Stomach (tissue), 9 donors: ENCODE data around the gene SH3RF3. TPM values are rescaled to one million over a fixed set of nuclear protein-coding genes. Genes with fewer than 3 reads are reported as not detected.

Experiments used
- DNase-seq, 2 donors: peaks; one replicate each; pipeline versions ENCODE4 v3.0.0 to v3.0.0-alpha.2; 2013 to 2019
- H3K27ac ChIP-seq, 5 donors: fragments of 200-600 bp in 4 of 5; sonication (generic) in 4 of 5; one replicate each; pipeline ENCODE4 v1.5.1; 2013 to 2019; ENCODE audit warnings: mild to moderate bottlenecking in 1 of 5, moderate library complexity in 1 of 5
- H3K27me3 ChIP-seq, 3 donors: fragments of 200-600 bp; sonication (generic); one replicate each; pipeline ENCODE4 v1.5.1; 2017 to 2019; ENCODE audit warnings: mixed run types in 1 of 3
- H3K36me3 ChIP-seq, 4 donors: fragments of 200-600 bp; sonication (generic); 1 replicate in 3 of 4; 2 replicates in 1 of 4; pipeline ENCODE4 v1.5.1; 2016 to 2019
- H3K4me1 ChIP-seq, 4 donors: fragments of 200-600 bp; sonication (generic); one replicate each; pipeline ENCODE4 v1.5.1; 2016 to 2019
- H3K4me3 ChIP-seq, 4 donors: fragments of 200-600 bp; sonication (generic) in 3 of 4; one replicate each; pipeline ENCODE4 v1.5.1; 2016 to 2019; ENCODE audit warnings: mild to moderate bottlenecking in 1 of 4
- H3K9me3 ChIP-seq, 4 donors: fragments of 200-600 bp; sonication (generic); one replicate each; pipeline ENCODE4 v1.5.1; 2016 to 2019
- EP300 ChIP-seq: sonication (generic); formaldehyde crosslinking; IDR thresholded peaks from one replicate; pipeline ENCODE4 v1.6.1; 2017; ENCODE audit warnings: antibody characterized with exemption
- POLR2A ChIP-seq, 4 donors: fragments of 450-650 bp; IDR thresholded peaks; one replicate each; pipeline ENCODE4 v1.6.1; 2016; ENCODE audit warnings: antibody characterized with exemption in 4 of 4, control low read depth in 2 of 4, mild to moderate bottlenecking in 1 of 4, moderate library complexity in 1 of 4
- POLR2AphosphoS5 ChIP-seq, 3 donors: sonication (generic); formaldehyde crosslinking; IDR thresholded peaks; one replicate each; pipeline ENCODE4 v1.6.1; 2016; ENCODE audit warnings: antibody characterized with exemption in 3 of 3
- WGBS, 5 donors: extraction: QIAGEN DNeasy Blood & Tissue Kit in 3 of 5; methylation state at CpG; one replicate each; pipeline versions ENCODE4 v1.1.5 to v1.1.7; 2013 to 2018; 5-methylcytosine and 5-hydroxymethylcytosine counted together
- intact Hi-C: fragments of 100-400 bp; cut with DNase I; formaldehyde crosslinking; loops from one replicate; pipeline ENCODE4 v1.15.1; 2023; ENCODE audit warnings: low total_unique reads
- polyA plus RNA-seq, 3 donors: library from polyadenylated mRNA; stranded (reverse); fragments of 200-250 nt; gene quantifications; one replicate each; pipeline ENCODE4 v1.2.3, GENCODE V29; 2013
- total RNA-seq, 5 donors: library from RNA; depleted of rRNA; stranded (reverse); fragments of >200 nt; gene quantifications; one replicate each; pipeline versions ENCODE4 v1.1.0 to v1.2.3, GENCODE V29; 2014 to 2016
- TF ChIP-seq, protein P1 (sequence below), 7 experiments: fragments of 450-650 bp in 4 of 7; fragments of 200-600 bp in 3 of 7; sonication (generic) in 3 of 7; IDR thresholded peaks; one replicate each; pipeline ENCODE4 v1.5.1; 2016 to 2019; ENCODE audit warnings: antibody characterized with exemption in 7 of 7, control low read depth in 2 of 7, mild to moderate bottlenecking in 1 of 7
- donor health status: healthy with polysubstance abuse.
- donor health status: Bipolar disorder and iron deficiency.
- donor health status: healthy.

SH3RF3 gene
- total and polyA plus RNA-seq, 8 donors = 0.87 to 11.1 (median 4.4) TPM

DNA sequence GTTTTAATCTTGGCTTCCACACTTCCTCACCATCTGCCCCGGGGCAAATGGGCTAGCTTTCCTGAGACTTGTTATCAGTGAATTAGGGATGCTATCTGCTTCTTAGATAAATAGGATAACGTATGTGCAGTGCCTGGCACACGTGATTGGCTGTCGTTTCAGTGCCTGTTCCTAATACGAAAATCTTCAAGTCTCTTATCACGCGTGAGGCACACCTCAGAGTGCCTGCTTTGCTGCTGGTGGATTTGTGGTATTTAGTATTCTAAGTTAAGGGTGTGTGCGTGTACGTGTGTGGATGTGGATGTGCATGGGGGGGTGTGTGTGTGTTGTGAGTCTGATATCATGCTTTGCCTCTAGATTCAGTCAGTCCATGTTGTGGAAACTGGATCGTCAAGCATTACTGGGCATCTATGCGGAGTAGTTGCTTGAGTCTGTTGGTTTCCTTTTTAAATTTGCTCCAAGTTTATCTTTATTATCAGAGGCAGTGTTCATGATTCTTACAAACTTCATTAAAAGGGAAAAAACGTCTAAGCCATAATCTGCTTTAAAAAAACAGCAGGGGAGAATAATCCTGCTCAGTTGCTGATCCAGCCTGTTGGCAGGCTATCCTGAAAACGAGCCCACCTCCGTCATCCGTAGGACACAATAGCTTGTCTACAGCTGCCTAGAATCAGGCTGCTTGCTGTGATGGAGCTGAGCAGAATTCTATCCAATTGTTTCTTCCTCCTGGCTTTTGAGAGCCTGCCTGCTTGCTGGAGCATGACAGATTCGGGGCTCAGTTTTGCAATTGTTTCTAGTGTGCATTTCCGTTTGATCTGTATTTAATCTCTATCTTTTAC lies 6.6 kb downstream of the SH3RF3 start:
- no peaks in the 10 kb centered on the region for H3K9me3 ChIP-seq
- H3K36me3 ChIP-seq = no peaks in the 10 kb centered on the region
- peak in 1 of 2 donors; percentile 54 for DNase-seq
- H3K27ac ChIP-seq = no peak overlapping the region
- no peak overlapping the region for H3K4me3 ChIP-seq
- H3K27me3 ChIP-seq = peaks cover 0 to 6% (median 0%) of the 10 kb centered on the region in 3 donors
- no peak for TF ChIP-seq POLR2AphosphoS5 (IDR thresholded peaks at IDR 0.05)
- no peak for TF ChIP-seq EP300
- TF ChIP-seq POLR2A (IDR thresholded peaks at IDR 0.05) = no peak
- TF ChIP-seq, protein P1, sequence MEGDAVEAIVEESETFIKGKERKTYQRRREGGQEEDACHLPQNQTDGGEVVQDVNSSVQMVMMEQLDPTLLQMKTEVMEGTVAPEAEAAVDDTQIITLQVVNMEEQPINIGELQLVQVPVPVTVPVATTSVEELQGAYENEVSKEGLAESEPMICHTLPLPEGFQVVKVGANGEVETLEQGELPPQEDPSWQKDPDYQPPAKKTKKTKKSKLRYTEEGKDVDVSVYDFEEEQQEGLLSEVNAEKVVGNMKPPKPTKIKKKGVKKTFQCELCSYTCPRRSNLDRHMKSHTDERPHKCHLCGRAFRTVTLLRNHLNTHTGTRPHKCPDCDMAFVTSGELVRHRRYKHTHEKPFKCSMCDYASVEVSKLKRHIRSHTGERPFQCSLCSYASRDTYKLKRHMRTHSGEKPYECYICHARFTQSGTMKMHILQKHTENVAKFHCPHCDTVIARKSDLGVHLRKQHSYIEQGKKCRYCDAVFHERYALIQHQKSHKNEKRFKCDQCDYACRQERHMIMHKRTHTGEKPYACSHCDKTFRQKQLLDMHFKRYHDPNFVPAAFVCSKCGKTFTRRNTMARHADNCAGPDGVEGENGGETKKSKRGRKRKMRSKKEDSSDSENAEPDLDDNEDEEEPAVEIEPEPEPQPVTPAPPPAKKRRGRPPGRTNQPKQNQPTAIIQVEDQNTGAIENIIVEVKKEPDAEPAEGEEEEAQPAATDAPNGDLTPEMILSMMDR (IDR thresholded peaks at IDR 0.05) = no peak
- intact Hi-C loops = no loop called here
- peaks cover 0 to 30% (median 12%) of the 10 kb centered on the region in 4 donors for H3K4me1 ChIP-seq
- 29 to 46% (median 36%) methylated on average over 17 of the region's 17 CpGs for WGBS, 5 donors

DNA sequence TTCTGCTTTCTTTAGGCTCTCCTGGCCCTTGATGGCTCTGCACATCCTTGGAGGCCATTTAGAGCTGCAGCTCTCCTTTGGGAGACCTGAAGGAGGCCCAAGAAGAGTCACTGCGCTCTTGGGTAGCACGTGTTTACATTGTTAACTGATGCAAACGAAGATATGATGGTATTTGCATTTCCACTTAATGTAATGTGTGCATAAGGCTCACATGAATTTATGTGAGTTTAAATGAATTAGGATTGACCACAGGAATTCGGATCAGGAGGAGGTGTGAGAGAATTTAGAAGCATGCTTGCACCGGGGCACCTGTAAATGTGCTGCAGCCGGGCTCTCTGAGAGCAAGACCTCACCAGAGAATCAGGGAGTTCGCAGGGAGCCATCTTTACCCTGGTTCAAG lies 7.5 kb downstream of the SH3RF3 start:
- WGBS, 5 donors = 35 to 61% (median 49%) methylated on average over 7 of the region's 7 CpGs
- Histone ChIP-seq H3K36me3 (no peaks in the 10 kb centered on the region), H3K27ac (no peak overlapping the region), H3K27me3 (no peaks in the 10 kb centered on the region), H3K4me1 (peaks cover 0 to 30% (median 12%) of the 10 kb centered on the region in 4 donors), H3K4me3 (no peak overlapping the region), H3K9me3 (no peaks in the 10 kb centered on the region)
- DNase-seq = no peak
- TF ChIP-seq POLR2A (IDR thresholded peaks at IDR 0.05) (no peak), POLR2AphosphoS5 (IDR thresholded peaks at IDR 0.05) (no peak), EP300 (no peak)
- TF ChIP-seq, protein P1 (IDR thresholded peaks at IDR 0.05) = no peak
- intact Hi-C loops = no loop called here

DNA sequence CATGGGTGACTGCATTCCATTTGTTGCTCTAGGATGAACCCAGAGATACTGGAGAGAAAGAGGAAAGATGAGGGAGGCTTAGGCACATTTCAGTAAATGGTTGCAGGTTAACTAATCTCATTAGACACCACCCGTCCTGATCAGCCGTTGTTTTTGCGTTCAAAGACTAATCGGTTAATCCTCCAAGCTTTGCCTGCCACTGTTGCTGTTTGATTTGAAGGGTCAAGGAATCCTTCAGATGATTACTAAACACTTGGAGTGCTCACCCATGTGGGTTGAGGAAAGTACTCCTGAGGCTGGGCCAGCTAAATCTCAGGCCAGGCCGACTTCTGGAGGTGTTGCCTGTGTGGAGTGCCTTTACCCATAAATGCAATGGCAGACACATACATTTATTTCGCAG lies 8.6 kb downstream of the SH3RF3 start:
- intact Hi-C loops = no loop called here

DNA sequence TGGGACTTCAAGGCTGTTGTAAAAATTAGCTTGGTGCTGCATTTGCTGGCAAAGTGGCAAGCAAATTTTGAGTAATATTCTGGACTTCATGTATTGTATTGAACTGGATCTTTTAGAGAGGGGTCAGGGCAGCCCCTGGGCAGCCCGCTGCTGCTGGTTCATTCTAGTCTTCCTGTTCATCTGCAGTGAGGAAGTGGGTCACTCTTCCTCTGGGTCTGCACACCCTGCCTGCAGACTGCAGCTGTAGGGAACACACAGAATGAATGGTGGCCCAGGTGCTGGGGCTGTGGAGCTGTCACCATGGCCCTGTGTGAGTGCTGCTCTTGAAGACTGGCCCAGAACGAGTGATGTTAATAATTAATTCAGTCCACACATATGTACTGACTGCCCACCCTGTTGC lies 9.4 kb downstream of the SH3RF3 start:
- Histone ChIP-seq H3K9me3 (no peaks in the 10 kb centered on the region), H3K4me1 (peaks cover 0 to 30% (median 12%) of the 10 kb centered on the region in 4 donors), H3K27me3 (no peaks in the 10 kb centered on the region), H3K36me3 (no peaks in the 10 kb centered on the region), H3K27ac (no peak overlapping the region), H3K4me3 (no peak overlapping the region)
- 65 to 73% (median 69%) methylated on average over 2 of the region's 2 CpGs for WGBS, 5 donors
- TF ChIP-seq, protein P1 (IDR thresholded peaks at IDR 0.05) = no peak
- no peak for TF ChIP-seq POLR2AphosphoS5 (IDR thresholded peaks at IDR 0.05)
- no peak for TF ChIP-seq POLR2A (IDR thresholded peaks at IDR 0.05)
- TF ChIP-seq EP300 = no peak
- no peak for DNase-seq
- intact Hi-C loops = no loop called here

More for the DNA sequence above, 8.6 kb downstream of the SH3RF3 start:
- no peak for DNase-seq
- Histone ChIP-seq H3K27ac (no peak overlapping the region), H3K4me3 (no peak overlapping the region), H3K36me3 (no peaks in the 10 kb centered on the region), H3K4me1 (peaks cover 0 to 30% (median 12%) of the 10 kb centered on the region in 4 donors), H3K27me3 (no peaks in the 10 kb centered on the region), H3K9me3 (no peaks in the 10 kb centered on the region)
- no peak for TF ChIP-seq EP300
- no peak for TF ChIP-seq POLR2A (IDR thresholded peaks at IDR 0.05)
- TF ChIP-seq, protein P1 (IDR thresholded peaks at IDR 0.05) = no peak
- no peak for TF ChIP-seq POLR2AphosphoS5 (IDR thresholded peaks at IDR 0.05)
- 76 to 87% (median 78%) methylated on average over 6 of the region's 6 CpGs for WGBS, 5 donors
